H7 (cell line): ENCODE data around the gene SERPINA5. TPM values are rescaled to one million over a fixed set of nuclear protein-coding genes. Genes with fewer than 3 reads are reported as not detected.
A peak's percentile ranks its signal among the peaks of the same experiment; 100 is the strongest.

ENCODE experiments used
- DNase-seq: peaks from one replicate; pipeline ENCODE4 v3.0.0; 2012
- H3K27me3 ChIP-seq: 2 replicates; pipeline ENCODE4 v1.6.0; 2011; ENCODE audit warnings: mild to moderate bottlenecking, low read length; ENCODE audit not compliant: control insufficient read depth, insufficient read depth
- H3K36me3 ChIP-seq: replicated peaks from 2 replicates; pipeline ENCODE4 v1.5.1; 2011; ENCODE audit warnings: low read length; ENCODE audit not compliant: control insufficient read depth, insufficient read depth
- H3K4me3 ChIP-seq: 2 replicates; pipeline ENCODE4 v1.5.1; 2011; ENCODE audit warnings: low read depth, mild to moderate bottlenecking, control low read depth, low read length, moderate library complexity; ENCODE audit not compliant: insufficient read depth
- total RNA-seq: library from RNA; depleted of rRNA; stranded (reverse); fragments of >200 nt; shearing (Covaris generic); gene quantifications from 2 replicates; pipeline ENCODE4 v1.2.3, GENCODE V29; 2014

SERPINA5 gene
- total RNA-seq, 1 experiment from 2014 or later, result 1.6 TPM

DNA sequence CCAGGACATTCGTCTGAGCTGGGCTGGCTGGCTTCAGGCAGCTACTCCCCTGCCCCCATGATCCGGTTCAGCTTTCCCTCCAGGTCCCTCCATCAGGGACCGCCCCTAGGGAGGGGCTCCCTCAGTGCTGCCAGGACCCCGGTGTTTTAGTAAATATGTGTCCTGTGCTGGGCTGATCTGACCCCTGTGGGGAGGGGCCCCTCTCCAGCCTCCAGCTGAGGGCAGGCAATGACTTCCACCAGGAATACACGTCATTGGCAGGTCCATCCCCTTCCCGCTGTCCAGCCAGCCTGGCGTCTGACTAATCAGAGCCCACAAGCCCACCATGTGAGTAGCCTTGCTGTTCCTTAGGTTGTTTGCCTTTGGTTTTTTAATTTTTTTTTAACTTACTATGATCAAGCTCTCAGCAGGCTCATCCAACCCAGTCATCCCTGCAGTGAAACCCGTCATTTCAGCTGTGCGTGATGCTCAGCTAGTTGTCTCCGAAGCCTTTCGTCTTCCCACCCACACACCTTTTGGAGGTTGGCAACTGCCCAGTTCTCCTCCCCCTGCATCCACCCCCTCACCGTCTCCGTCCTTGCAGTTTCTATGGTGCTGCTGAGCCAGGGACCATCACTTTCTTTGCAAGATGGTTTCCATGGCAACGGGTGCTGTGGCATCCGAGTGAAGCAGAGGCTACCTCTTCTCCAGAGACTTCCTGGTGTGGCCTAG is 35.9 kb upstream of the SERPINA5 start:
- no peak overlapping the region for H3K4me3 ChIP-seq
- H3K36me3 ChIP-seq, result no peaks in the 10 kb centered on the region
- H3K27me3 ChIP-seq, result no peaks in the 10 kb centered on the region
- peak; percentile 48 for DNase-seq

DNA sequence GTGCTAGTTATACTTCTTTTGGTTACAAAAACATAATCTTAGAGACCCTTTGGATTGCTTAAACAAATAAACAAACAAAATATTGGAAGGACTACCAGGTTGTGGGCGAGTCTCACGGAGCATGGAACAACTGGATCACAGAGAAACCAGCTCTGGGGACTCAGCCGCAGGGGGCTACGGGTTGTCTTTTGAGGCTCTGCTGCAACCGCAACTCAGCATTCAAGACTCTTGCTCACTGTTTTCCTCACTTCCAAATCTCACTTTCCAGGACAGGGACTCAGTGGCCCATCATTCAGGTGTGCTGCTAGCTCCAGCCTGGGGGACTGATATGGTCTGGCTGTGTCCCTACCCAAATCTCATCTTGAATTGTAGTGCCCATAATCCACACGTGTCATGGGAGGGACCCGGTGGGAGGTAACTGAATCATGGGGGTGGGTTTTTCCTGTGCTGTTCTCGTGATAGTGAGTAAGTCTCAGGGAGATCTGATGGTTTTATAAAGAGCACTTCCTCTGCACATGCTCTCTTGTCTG is 34.0 kb upstream of the SERPINA5 start:
- no peak for DNase-seq
- Histone ChIP-seq H3K36me3 (no peaks in the 10 kb centered on the region), H3K4me3 (no peak overlapping the region), H3K27me3 (no peaks in the 10 kb centered on the region)

DNA sequence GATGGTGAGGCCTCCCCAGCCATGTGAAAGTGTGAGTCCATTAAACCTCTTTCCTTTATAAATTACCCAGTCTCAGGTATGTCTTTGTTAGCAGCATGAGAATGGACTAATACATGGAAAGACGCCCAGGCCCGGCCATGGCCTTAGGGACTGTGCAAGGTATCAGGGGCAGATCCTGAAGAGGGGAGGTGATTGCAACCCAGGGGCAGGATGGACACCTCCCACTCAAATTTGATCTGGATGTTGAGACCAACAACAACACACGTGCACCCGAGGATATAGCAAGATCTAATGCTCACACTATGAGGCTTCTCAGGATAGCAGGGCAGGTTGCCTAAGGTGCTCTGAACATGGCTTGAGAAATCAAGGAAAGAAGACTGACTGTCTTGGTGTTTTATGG is 33.5 kb upstream of the SERPINA5 start:
- H3K4me3 ChIP-seq, result no peak overlapping the region
- no peaks in the 10 kb centered on the region for H3K36me3 ChIP-seq
- DNase-seq, result no peak

GRCh38 chr14:94548131-94548998 is 32.9 kb upstream of the SERPINA5 start:
- no peak overlapping the region for H3K4me3 ChIP-seq
- no peaks in the 10 kb centered on the region for H3K36me3 ChIP-seq
- H3K27me3 ChIP-seq, result no peaks in the 10 kb centered on the region
- DNase-seq, result no peak

More for the DNA sequence above, 33.5 kb upstream of the SERPINA5 start:
- H3K27me3 ChIP-seq, result no peaks in the 10 kb centered on the region

- H3K4me3 ChIP-seq, result no peak overlapping the region
- H3K36me3 ChIP-seq, result no peaks in the 10 kb centered on the region
- H3K27me3 ChIP-seq, result no peaks in the 10 kb centered on the region
- peak; percentile 83 for DNase-seq
These were observed 31.9 kb upstream of the SERPINA5 start for GRCh38 chr14:94548999-94549985.

GRCh38 chr14:94550041-94550440 is 31.2 kb upstream of the SERPINA5 start:
- DNase-seq, result peak; percentile 35
- no peak overlapping the region for H3K4me3 ChIP-seq
- no peaks in the 10 kb centered on the region for H3K27me3 ChIP-seq
- no peaks in the 10 kb centered on the region for H3K36me3 ChIP-seq

GRCh38 chr14:94555991-94556390 is 25.2 kb upstream of the SERPINA5 start:
- Histone ChIP-seq H3K4me3 (no peak overlapping the region), H3K36me3 (no peaks in the 10 kb centered on the region), H3K27me3 (no peaks in the 10 kb centered on the region)
- no peak for DNase-seq

- H3K27me3 ChIP-seq, result no peaks in the 10 kb centered on the region
- no peak overlapping the region for H3K4me3 ChIP-seq
- H3K36me3 ChIP-seq, result no peaks in the 10 kb centered on the region
- DNase-seq, result no peak
These were observed 23.9 kb upstream of the SERPINA5 start for GRCh38 chr14:94557327-94557726.

- Histone ChIP-seq H3K36me3 (no peaks in the 10 kb centered on the region), H3K4me3 (no peak overlapping the region), H3K27me3 (no peaks in the 10 kb centered on the region)
- DNase-seq, result no peak
These were observed 22.4 kb upstream of the SERPINA5 start for GRCh38 chr14:94558842-94559241.

DNA sequence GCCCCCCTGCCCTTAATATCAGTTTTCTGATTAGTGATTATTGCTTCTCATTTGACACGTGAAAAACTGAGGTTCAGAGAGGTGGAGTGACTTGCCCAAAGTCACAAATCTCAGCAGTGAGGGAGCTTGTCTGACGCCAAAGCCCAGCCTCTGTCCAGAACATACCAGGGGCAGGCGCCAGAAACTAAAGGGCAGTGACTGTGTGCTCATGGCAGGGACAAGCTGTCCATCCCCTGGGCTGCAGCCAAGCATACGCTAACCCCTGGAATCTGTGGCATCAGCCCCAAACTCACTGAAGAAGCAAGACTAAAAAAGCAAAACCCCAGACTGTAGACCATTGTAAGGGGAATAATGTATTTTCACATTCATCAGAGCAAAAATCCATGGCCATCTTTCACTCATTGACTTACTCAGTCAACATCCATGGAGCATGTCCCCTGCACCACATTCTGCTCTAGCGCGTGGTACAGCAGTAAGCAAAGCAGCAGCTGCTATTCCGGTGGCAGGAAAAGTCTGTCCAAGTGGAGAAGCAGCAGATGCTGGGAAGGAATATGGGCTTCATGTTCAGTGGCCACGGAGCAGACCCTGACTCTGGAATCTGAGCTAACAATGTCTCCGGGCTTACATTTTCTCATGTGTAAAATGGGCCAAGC is 21.5 kb upstream of the SERPINA5 start:
- DNase-seq, result no peak
- no peak overlapping the region for H3K4me3 ChIP-seq
- H3K36me3 ChIP-seq, result no peaks in the 10 kb centered on the region
- no peaks in the 10 kb centered on the region for H3K27me3 ChIP-seq

GRCh38 chr14:94560291-94560665 is 20.9 kb upstream of the SERPINA5 start:
- no peaks in the 10 kb centered on the region for H3K27me3 ChIP-seq
- H3K4me3 ChIP-seq, result no peak overlapping the region
- H3K36me3 ChIP-seq, result no peaks in the 10 kb centered on the region
- no peak for DNase-seq

- no peak for DNase-seq
- Histone ChIP-seq H3K4me3 (no peak within 1 kb of the TSS), H3K27me3 (no peaks in the 10 kb centered on the region), H3K36me3 (no peaks in the 10 kb centered on the region)
These were observed 20.2 kb upstream of the SERPINA5 start, which contains the start of gene SERPINA4 for GRCh38 chr14:94560751-94561655. Gene SERPINA4 (plus strand): TSS chr14:94561442. CDS start chr14:94563483, 2,041 bp downstream.

GRCh38 chr14:94561656-94562010 is 19.6 kb upstream of the SERPINA5 start:
- Histone ChIP-seq H3K36me3 (no peaks in the 10 kb centered on the region), H3K4me3 (no peak overlapping the region), H3K27me3 (no peaks in the 10 kb centered on the region)
- DNase-seq, result no peak
